SK-N-SH treated with all-trans-retinoic acid at 6 μM for 48 hours (cell line): ENCODE measurements around the gene NMUR1.
"Not testable (repeated sequence)": the region's sequence is repeated elsewhere in the genome, so short reads cannot be mapped to it uniquely, and the experiment has no call there.

ENCODE experiments used
- ARNTL ChIP-seq: fragments of 450-650 bp; formaldehyde crosslinking; IDR thresholded peaks from 2 replicates; pipeline ENCODE4 v1.5.0; 2020; ENCODE audit warnings: low read depth, mild to moderate bottlenecking, moderate library complexity, borderline replicate concordance
- RARB ChIP-seq: fragments of 250-450 bp; sonication (Bioruptor Pico); IDR thresholded peaks from 2 replicates; pipeline ENCODE4 v1.8.0; 2021; ENCODE audit warnings: mild to moderate bottlenecking, moderate library complexity
- TCF4 ChIP-seq: fragments of 250-450 bp; sonication (Bioruptor Pico); IDR thresholded peaks from 2 replicates; pipeline ENCODE4 v1.8.0; 2021; ENCODE audit warnings: mild to moderate bottlenecking, moderate library complexity, borderline replicate concordance
- TF ChIP-seq, protein P1 (sequence below): fragments of 250-450 bp; sonication (Bioruptor Pico); IDR thresholded peaks from 2 replicates; pipeline ENCODE4 v1.8.0; 2021; ENCODE audit warnings: low read depth, mild to moderate bottlenecking, moderate library complexity, borderline replicate concordance

DNA sequence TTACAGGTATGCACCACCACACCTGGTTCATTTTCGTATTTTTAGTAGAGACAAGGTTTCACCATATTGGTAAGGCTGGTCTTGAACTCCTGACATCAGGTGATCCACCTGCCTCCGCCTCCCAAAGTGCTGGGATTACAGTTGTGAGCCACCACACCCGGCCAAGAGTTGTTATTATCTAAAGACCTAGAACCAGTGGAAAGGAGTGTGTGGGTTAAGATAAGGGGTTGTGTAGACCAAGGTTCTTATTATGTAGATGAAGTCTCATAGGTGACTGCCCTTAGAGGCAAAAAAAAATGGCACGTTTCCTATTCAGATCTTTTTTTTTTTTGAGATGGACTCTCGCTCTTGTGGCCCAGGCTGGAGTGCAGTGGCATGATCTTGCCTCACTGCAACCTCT, 40.7 kb upstream of the NMUR1 start:
- TF ChIP-seq RARB; ARNTL (CRISPR knock-in tag); TCF4 (CRISPR knock-in tag): not testable (repeated sequence)
- TF ChIP-seq, protein P1, sequence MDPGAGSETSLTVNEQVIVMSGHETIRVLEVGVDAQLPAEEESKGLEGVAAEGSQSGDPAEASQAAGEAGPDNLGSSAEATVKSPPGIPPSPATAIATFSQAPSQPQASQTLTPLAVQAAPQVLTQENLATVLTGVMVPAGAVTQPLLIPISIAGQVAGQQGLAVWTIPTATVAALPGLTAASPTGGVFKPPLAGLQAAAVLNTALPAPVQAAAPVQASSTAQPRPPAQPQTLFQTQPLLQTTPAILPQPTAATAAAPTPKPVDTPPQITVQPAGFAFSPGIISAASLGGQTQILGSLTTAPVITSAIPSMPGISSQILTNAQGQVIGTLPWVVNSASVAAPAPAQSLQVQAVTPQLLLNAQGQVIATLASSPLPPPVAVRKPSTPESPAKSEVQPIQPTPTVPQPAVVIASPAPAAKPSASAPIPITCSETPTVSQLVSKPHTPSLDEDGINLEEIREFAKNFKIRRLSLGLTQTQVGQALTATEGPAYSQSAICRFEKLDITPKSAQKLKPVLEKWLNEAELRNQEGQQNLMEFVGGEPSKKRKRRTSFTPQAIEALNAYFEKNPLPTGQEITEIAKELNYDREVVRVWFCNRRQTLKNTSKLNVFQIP (CRISPR knock-in tag) = not testable (repeated sequence)
